ENCODE measurements around the gene ZNF483.

DNA sequence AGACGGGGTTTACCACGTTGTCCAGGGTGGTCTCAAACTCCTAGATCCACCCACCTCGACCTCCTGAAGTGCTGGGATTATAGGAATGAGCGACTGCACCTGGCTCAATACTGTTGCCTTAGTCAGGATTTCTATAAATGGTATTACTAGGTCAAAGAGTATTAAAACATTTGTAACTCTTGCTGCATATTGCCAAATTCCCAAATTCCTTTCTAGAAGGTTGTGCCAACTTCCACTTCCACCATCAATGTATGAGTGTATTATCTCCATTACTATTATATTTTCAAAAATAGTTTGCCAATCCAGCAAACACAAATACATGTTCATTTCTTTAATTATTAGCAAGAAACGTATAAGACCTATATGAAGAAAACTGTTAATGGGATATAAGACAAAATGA is 63.9 kb downstream of the ZNF483 start:
- TF ChIP-seq POLR2A (IDR thresholded peaks at IDR 0.05; ENCODE audit: low read depth, low read length) (no peak), POLR2AphosphoS5 (IDR thresholded peaks at IDR 0.05; ENCODE audit: low read depth, low read length) (no peak)

All from GM12891 (cell line).